Fibroblast of skin of left quadriceps (primary cell): ENCODE results near the gene SORCS3.
A peak's percentile ranks its signal among the peaks of the same experiment; 100 is the strongest.
"Not testable (repeated sequence)": the region's sequence is repeated elsewhere in the genome, so short reads cannot be mapped to it uniquely, and the experiment has no call there.

Experiments used
- DNase-seq, 2 experiments: peaks; one replicate each; pipeline ENCODE4 v3.0.0-alpha.2; 2013; ENCODE audit warnings: low read depth in 2 of 2

Gene SORCS3

DNA sequence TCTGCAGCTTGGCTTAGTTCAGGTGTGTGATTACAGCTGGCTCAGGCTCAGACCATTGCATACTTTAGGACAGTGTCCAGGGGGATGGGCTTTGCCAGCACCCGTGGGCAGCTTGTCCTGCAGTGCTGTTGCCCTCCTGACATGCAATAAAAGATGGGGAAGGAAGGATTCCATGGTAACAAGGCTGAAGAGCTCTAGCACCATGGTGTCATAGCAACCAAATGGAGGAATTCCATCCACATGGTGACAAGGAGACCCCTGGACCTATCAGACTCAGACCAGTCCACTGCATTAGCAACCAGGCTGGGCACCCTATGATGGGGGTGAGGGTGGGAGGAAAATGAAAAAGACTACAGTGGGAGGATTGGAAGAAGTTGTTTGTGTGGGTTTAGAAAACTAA, 49.9 kb downstream of the SORCS3 start:
- no peak for DNase-seq

DNA sequence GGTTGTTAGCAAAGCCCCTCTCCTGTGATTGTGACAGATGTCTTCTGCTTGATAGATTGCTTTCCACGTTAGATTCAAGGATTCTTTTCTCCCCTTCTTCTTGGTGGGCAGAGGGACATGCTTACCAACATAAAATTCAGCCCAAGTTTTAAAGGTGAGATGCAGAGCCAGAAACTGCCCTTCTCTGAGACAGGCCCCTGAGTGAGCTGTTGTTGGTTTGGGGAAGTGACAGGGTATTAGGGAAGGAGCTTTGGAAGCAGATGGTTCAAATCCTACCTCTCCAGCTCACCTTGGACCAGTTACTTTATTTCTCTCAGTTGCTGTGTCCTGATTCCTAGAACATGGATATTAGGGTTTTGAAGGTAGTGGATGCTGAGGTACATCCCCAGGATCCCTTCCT, 53.0 kb downstream of the SORCS3 start:
- no peak for DNase-seq

DNA sequence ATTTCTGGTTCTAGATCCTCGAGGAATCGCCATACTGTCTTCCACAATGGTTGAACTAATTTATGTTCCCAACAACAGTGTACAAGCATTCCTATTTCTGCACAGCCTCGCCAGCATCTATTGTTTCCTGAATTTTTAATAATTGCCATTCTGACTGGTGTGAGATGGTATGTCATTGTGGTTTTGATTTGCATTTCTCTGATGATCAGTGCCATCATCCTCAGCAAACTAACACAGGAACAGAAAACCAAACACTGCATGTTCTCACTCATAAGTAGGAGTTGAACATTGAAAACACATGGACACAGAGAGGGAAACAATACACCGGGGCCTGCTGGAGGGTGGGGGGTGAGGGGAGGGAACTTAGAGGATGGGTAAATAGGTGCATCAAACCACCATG, 62.2 kb downstream of the SORCS3 start:
- DNase-seq, result not testable (repeated sequence)

DNA sequence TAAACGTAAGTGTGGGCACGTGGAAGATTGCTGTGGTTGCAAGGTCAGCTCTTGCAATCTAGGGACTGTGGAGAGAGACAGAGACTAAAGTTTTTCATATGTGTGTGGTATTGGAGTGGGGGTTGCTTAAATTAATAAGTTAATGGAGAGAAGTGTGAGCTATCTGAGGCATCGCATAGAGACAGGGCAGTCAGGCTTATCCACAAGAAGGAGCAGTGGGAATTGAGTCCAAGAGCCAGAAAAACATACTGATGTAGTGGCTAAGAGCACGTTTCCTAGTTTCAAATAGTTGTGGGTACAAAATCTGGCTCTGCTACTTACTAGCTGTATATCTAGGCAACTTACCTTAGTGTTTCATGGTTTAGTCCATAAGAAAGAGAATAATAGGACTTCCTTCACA, 65.8 kb downstream of the SORCS3 start:
- no peak for DNase-seq

DNA sequence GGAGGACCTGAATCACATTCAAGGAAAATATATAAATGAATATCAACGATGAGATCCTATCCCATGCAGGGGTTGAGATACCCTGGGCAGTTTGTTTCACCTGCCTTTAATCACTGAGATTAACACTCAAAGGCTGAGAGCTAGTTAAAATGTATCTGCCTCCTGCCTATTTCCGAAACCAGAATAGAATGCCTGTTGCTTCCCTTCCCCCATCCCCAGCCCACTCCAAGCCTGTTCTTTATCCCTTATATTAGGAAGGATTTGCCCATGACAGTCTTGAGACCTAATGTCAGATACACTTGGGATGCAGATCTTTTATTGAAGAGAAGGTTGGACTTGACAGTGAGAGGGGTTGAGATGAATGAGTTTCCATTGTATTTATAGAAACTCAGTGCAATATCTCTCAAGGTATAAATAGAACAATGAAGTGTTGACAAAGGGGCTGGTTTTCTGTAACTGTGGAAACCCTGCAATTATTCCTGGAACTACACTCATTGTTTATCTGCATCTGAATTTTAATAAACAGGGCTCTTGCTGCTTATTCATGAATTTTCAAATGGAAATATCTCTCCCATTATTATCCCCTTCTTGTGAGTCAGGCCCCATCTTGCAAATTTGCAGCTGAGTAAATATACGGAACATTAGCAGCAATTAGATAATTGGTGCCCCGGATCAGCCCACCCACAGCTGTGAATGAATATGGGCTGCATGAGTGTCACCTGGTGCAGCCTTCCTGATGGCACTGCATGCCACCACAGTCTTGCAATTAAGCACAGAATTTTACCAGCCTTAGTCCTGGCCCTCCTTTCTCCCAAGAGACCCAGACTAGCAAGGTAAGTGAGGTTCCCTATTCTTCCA, 66.7 kb downstream of the SORCS3 start:
- no peak for DNase-seq

DNA sequence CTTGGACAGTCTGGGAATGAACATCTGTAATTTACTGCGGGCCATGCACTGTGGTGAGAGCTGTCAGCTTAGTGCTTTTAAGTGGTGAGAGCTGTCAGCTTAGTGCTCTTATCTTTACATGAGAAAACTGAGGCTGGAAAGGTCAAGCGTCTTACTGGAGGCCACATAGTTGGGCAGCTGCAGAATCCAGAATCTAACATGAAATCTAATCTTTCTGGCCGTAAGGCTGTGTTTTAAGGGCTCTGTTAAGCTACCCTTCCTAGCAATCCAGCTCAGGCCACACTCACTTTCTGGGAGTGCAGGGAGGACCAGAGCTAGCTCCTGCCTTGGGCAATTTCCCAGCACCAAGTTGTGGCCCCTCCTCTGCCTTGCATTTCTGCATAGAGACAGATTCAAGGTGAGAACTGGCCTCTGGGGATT, 70.2 kb downstream of the SORCS3 start:
- DNase-seq, result no peak

DNA sequence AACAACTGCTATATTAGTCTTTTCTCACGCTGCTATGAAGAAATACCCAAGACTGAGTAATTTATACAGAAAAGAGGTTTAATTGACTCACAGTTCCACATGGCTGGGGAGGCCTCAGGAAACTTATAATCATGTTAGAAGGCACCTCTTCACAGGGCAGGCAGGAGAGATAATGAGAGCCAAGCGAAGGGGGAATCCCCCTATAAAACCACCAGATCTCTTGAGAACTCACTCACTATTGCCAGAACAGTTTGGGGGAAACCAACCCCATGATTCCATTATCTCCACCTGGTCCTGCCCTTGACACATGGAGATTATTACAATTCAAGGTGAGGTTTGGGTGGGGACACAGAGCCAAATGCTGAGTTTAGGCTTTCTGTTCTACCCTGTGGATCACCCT, 89.5 kb downstream of the SORCS3 start:
- not testable (repeated sequence) for DNase-seq

DNA sequence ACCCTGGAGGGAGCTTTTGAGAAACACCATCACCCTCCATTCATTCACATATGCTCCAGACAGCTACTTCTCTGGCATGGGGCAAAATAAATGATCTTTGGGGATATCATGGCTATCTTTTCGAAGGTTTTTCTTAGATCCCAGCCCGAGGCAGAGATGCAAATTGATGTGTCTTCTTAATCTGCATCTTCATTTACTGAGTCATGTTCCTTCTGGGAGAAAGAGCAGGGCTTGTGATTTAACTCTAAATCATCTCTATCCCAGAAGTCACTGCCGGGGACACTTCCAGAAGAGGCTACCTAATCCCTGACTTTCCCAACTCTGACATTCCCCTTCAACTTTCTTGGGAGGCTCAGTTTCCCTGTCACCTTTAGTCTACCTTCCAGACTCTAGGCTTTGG, 90.1 kb downstream of the SORCS3 start:
- no peak for DNase-seq

DNA sequence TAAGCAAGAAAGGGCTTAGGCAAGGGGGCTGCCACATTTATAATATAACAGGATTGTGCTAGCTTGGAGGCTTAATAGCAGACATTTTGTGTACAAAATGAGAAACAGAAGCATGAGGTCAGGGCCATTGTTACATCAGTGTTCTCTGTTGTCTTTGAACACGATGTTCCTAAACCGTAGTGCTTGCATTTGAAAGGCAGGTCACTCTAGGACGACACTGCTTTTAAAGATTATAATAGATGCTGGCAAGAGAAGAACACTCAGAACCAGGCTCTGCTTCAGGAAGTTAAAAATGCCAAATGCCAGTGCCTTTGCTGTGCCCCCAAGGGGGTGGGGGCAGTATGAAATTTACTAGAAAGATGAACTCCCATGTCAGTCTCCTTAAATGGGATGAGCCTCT, 91.1 kb downstream of the SORCS3 start:
- DNase-seq, result no peak

DNA sequence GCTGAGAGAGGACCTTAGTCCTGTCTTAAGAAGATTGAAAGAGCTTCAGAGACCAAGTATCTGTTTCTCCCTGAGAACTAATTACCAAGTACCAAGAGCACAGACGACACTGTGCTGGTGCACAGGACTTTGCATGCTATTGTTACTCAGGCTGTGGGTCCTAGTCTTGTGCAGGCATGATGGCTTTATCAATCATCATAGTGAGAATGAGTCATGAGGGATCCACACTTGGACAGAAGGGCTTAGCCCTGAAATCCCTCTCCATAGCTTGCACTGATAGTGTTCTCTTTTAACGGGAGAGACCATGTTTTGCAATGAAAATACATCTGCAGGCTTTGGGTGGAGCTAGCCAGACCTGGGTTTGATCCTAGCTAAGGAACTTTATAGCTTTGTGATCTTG, 93.3 kb downstream of the SORCS3 start:
- no peak for DNase-seq

DNA sequence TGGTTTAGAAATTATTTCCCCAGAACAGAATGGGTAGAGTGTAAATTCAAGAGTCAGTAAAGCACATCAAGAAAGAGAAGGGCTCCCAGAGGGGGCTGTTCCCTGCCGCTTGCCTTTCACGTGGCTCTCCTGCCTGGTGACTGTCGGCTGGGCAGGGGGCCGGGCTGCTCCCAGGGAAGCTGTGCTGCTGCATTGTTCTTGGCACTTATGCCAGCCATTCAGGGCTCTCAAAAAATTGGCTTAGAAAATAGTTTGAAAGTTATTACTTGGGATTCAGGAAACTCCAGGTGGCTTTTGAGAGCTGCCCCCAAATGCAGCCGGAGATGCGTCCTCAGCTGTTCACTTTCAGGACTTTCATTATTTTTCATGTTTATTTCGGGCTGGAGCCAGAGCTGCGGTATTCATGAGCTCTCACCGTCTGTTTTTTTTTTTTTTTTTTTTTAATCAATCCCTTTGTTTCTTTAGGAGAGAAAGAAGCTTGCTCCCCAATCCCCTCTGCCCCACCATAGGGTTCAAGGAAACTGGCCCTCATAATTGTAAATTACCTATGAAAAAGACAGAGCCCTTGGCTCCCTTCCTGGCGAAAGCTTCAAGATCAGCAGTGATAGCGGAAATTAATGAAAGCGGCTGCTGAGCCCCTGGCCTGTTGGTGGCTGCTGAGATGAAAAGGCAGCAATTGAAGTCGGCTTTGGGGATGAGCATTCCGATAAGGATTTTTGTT, 94.1 kb downstream of the SORCS3 start:
- no peak for DNase-seq

DNA sequence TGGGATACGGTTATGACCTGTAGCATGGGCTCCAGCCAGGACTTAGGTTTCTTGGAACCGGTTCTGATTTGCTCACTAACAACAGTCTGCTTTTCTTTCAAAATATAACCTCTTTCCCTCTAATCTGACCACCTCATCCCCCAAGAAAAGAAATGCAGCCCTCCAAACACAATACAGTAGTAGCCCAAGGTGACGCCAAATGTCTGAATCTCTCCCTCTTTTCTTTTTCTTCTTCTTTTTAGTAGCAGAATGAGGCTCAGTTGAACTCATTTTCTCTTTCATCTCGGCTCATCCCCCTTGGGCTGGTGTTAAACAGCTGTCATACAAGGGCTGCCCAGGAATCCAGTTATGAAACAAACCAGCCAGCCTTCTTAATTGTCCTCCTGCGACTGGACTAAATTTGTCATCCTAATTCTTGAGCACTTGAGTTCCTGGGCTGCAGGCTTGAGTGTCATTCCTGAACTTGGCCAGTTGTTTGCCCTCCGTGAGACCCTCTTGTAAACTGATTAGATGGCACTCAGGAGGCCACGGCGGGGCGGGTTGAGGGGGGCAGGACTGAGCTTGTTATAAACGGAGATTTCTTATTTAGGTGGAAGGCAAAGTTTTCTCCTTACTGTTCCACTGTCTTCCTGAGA, 94.8 kb downstream of the SORCS3 start:
- no peak for DNase-seq

DNA sequence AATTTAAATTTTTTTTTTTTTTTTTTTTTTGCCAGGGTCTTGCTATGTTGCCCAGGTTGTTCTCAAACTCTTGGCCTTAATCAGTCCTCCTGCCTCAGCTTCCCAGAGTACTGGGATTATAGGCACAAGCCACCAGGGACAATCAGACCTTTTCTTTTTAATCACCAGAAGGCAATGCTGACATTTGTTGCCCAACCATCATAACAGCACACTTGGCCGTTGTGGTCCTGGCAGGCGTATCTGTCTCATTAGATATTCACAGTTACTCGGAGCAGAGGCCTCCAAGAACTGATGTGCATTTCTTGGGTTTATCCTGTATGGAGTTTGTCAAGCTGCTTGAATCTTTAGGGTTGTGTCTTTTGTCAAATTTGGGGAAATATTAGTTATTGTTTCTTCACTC, 100.0 kb downstream of the SORCS3 start:
- no peak for DNase-seq

DNA sequence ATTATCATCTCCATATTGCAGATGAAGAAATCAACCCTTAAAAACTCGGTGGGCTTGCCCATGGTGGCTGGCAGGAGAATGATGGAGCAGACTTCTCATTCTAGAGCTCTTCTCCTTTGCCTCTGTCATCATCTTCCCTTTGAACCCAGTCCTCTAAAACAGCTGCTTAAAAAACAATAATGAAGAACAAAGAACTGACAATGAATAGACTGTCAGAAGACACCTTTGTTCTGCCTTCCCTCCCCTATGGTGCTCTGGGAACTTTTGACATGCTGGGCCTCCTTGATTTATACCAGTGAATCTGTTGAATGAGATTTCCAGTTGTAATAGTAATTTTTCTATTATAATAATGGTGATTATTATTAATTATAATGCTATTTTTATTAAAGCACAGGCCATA, 103.0 kb downstream of the SORCS3 start:
- no peak for DNase-seq

DNA sequence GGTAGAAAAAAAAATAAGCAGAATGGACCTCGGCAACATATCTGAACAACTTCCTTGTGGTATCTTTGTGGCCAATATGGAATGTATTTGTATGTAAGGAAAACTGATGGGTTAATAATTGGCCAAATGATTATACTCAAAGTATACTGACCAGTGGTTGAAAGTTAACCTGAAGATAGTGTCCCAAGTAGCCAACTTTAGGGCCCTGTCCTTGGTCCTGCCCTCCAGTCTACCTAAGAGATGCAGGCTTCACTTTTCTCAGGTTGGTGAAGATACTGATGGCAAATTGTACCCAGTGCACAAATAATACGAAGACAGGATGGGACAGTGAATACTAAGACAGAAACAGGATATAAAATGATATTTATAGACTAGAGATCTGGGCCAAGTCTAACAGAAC, 109.2 kb downstream of the SORCS3 start:
- DNase-seq, result no peak

DNA sequence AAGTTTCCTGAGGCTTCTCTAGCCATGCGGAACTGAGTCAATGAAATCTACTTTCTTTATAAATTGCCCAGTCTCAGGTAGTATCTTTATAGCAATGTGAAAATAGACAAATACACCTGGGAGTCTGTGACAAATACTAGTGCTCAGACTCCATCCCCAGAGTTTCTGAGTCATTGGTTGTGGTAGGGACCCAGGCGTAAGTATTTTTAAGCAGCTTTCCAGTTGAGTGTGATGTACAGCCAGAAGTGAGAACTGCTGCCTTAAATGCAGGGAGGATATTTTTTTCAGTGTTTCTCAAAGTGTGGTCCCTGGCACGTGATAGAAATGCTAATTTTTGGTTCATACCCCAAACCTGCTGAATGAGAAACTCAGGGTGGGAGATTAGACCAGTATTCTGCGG, 121.7 kb downstream of the SORCS3 start:
- no peak for DNase-seq

DNA sequence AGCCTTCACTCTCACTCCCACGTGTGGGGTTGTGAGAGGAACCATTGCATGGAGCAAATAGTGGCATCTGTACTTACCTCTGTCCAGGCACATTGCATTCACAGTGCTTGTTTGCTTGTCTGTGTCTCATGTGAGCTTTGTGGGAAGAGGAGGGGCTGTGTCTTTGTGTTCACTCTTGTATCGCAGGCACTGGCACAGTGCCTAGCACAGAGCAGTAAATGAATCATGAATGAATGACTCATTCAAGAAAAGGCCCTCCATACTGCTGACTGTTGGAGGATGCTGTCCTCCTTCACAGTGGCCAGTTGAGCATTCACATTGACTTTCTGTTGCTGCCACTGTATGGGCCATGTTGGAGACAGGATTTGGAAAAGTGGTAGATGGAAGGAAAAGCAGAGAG, 125.3 kb downstream of the SORCS3 start:
- DNase-seq, result peak; percentile 2 to 3

DNA sequence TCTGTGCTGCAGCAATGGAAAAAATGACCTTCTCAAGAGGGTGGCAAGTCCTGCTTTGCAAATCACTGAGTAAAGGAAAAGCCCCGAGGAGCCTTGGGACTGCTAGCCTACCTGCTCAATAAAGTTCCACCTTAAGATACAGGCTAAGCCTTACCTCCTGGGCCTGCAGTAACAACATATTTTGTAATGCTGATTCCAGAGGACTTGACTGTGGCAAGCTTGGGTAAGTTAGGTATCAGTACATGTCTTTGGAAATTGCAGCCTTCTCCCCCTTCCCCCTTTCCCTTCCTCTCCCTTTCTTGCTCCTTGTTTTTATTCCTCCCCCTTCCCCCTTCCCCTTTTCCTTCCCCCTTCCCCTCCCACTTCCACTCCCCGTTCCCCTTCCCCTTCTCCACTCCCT, 126.2 kb downstream of the SORCS3 start:
- DNase-seq, result no peak

DNA sequence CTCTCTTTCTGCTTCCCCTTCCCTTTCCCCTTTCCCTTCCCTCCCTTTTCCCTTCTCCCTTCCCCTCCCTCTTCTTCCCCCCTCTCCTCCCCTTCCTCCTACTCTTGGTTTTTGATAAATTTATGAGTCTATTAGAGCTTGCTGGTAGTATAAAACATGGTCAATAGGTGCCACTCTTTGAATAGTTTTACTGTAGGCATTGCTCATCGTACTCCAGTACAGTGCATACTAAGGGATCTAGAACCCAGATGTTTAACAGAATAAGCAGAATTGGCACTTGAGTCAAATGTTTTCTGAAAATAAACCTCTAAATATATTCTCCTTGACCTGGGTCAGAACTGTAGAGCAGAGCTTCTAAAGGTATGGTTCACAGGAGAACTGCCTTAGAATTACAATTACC, 126.7 kb downstream of the SORCS3 start:
- DNase-seq, result no peak

DNA sequence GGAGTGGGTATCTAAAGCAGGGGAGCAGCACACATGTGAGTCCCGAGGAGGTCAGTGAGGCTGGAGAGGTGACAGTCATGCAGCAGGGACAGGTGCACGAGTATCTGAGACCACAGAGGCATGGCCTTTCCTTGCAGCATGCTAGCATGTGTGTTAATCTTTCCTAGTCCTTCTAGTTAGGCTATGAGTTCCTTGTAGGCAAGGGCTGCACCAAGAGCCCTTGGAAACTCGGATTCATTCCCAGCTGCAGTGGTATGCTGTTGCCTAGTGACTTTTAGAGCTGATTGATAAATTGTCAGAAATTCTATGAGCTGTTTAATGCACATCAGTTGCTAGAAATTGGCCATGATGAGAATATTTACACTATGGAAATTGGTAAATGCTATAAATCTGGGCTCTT, 132.0 kb downstream of the SORCS3 start:
- DNase-seq, result no peak

DNA sequence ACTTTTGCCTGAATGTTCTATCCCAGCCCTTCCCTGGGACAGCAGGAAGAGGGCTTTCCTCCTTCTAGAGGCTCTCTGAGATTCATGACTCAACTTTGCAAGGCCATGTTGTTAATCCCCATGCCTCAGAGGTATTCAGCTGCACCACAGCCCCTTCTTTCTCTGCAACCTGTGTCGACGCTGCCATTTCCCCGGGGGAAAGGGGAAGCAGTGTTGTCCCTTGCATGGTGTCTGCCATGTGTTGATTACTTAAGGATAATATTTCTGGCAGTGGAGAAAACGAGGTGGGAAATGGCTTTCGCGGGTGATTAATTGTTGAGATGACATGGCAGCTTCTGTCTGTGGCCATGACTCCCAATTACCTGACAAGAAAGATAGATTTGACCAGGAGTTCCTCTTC, 133.1 kb downstream of the SORCS3 start:
- no peak for DNase-seq

DNA sequence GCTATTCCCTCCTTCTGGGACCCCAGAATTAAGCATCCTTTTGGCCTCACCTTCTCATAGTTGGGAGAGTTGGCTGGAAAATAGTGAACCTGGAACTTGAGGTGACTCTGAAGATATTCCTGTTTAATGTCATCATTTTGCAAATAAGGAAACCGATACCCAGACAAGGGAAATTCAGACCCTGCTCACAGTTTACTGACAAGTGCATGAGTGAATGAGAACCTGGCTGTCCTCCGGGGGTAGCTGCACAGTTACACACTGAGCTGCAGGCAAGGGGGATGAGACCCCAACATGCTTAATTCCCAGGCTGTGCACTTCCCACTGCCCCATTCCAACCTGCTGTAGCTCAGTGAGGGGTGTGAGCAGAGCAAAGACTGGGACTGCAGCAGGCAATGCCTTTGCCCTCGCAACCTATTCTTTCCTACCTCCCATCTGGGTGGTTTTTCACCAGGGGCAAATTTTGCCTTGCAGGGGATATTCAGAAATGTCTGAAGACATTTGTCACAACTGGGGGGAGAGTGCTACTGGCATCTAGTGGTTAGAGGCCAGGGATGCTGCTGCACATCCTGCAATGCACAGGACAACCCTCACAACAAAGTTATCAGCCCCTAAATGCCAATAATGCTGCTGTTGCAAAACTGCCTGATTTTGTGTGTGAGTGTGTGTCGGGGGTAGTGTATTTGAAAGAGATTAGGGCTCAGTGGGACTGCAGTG, 136.2 kb downstream of the SORCS3 start:
- DNase-seq, result no peak
